Activated naive CD4-positive, alpha-beta T cell treated with anti-CD3 and anti-CD28 coated beads, Interleukin-2, amount 10 ng/mL, durations not matched to agents 7 days and 5 days (primary cell): ENCODE data around the gene HSPG2.

Experiments used
- CTCF ChIA-PET: fragments of 350-600 bp; sonication (Branson Sonifier 250); formaldehyde crosslinking; loops from one replicate; lab custom pipeline; 2021; ENCODE audit warnings: antibody characterized with exemption; lab: Charles Lee
- DNase-seq: peaks from one replicate; pipeline ENCODE4 v3.0.0-alpha.2; 2020
- H3K27ac Mint-ChIP-seq: one replicate; pipeline ENCODE4 v1.8.0; 2021; ENCODE audit warnings: mild to moderate bottlenecking, moderate library complexity, mixed read lengths
- H3K27me3 Mint-ChIP-seq: one replicate; pipeline ENCODE4 v1.8.0; 2021; ENCODE audit warnings: mild to moderate bottlenecking, mixed read lengths
- H3K36me3 Mint-ChIP-seq: one replicate; pipeline ENCODE4 v1.8.0; 2021; ENCODE audit warnings: mixed read lengths
- H3K4me1 Mint-ChIP-seq: one replicate; pipeline ENCODE4 v1.8.0; 2021; ENCODE audit warnings: mixed read lengths
- H3K4me3 Mint-ChIP-seq: one replicate; pipeline ENCODE4 v1.8.0; 2021; ENCODE audit warnings: mild to moderate bottlenecking, moderate library complexity, mixed read lengths
- H3K9me3 Mint-ChIP-seq: one replicate; pipeline ENCODE4 v1.8.0; 2021; ENCODE audit warnings: mixed read lengths

HSPG2 gene

GRCh38 chr1:21884456-21885235, 52.5 kb downstream of the HSPG2 start:
- Mint-ChIP-seq H3K9me3 (no peaks in the 10 kb centered on the region), H3K27me3 (peaks cover 3% of the 10 kb centered on the region), H3K4me1 (no peaks in the 10 kb centered on the region), H3K27ac (no peak overlapping the region), H3K4me3 (no peak overlapping the region), H3K36me3 (no peaks in the 10 kb centered on the region)
- CTCF ChIA-PET = no interaction called here
- DNase-seq = no peak

GRCh38 chr1:21882721-21883415, 54.2 kb downstream of the HSPG2 start:
- Mint-ChIP-seq H3K36me3 (no peaks in the 10 kb centered on the region), H3K4me1 (no peaks in the 10 kb centered on the region), H3K27ac (no peak overlapping the region), H3K9me3 (no peaks in the 10 kb centered on the region), H3K27me3 (peaks cover 3% of the 10 kb centered on the region), H3K4me3 (no peak overlapping the region)
- DNase-seq = no peak
- CTCF ChIA-PET = interaction anchor here (0.6 to 1.1 kb wide), 2 partner anchors 81 to 164 kb away, joined by 3 read pairs; no protein-coding TSS in a partner anchor

GRCh38 chr1:21881250-21881649, 55.9 kb downstream of the HSPG2 start:
- no peak overlapping the region for H3K4me3 Mint-ChIP-seq

GRCh38 chr1:21880619-21880970, 56.5 kb downstream of the HSPG2 start:
- H3K9me3 Mint-ChIP-seq = no peaks in the 10 kb centered on the region

More at GRCh38 chr1:21881250-21881649, 55.9 kb downstream of the HSPG2 start:
- Mint-ChIP-seq H3K36me3 (no peaks in the 10 kb centered on the region), H3K9me3 (no peaks in the 10 kb centered on the region), H3K4me1 (no peaks in the 10 kb centered on the region), H3K27ac (no peak overlapping the region), H3K27me3 (peaks cover 3% of the 10 kb centered on the region)
- CTCF ChIA-PET = interaction anchor here (0.8 to 2.3 kb wide), 2 partner anchors 17 to 23 kb away, joined by 3 to 7 read pairs; no protein-coding TSS in a partner anchor
- DNase-seq = no peak

GRCh38 chr1:21879928-21880618, 57.0 kb downstream of the HSPG2 start:
- Mint-ChIP-seq H3K4me3 (no peak overlapping the region), H3K27ac (no peak overlapping the region), H3K9me3 (no peaks in the 10 kb centered on the region), H3K36me3 (no peaks in the 10 kb centered on the region), H3K4me1 (no peaks in the 10 kb centered on the region), H3K27me3 (peaks cover 3% of the 10 kb centered on the region)
- CTCF ChIA-PET = interaction anchor here (2.3 kb wide), 1 partner anchor 18 kb away, joined by 7 read pairs; no protein-coding TSS in a partner anchor
- no peak for DNase-seq

More at GRCh38 chr1:21880619-21880970, 56.5 kb downstream of the HSPG2 start:
- Mint-ChIP-seq H3K36me3 (no peaks in the 10 kb centered on the region), H3K4me1 (no peaks in the 10 kb centered on the region), H3K27ac (no peak overlapping the region), H3K27me3 (peaks cover 3% of the 10 kb centered on the region), H3K4me3 (no peak overlapping the region)
- DNase-seq = no peak
- CTCF ChIA-PET = interaction anchor here (2.3 kb wide), 1 partner anchor 18 kb away, joined by 7 read pairs; no protein-coding TSS in a partner anchor

GRCh38 chr1:21878840-21879478, 58.2 kb downstream of the HSPG2 start:
- H3K36me3 Mint-ChIP-seq = no peaks in the 10 kb centered on the region
- H3K9me3 Mint-ChIP-seq = no peaks in the 10 kb centered on the region
- no peak for DNase-seq
- H3K4me1 Mint-ChIP-seq = no peaks in the 10 kb centered on the region
- H3K27ac Mint-ChIP-seq = no peak overlapping the region
- H3K27me3 Mint-ChIP-seq = peaks cover 3% of the 10 kb centered on the region
- H3K4me3 Mint-ChIP-seq = no peak overlapping the region
- CTCF ChIA-PET = no interaction called here

GRCh38 chr1:21878009-21878773, 58.9 kb downstream of the HSPG2 start:
- no peak overlapping the region for H3K4me3 Mint-ChIP-seq
- CTCF ChIA-PET = no interaction called here
- DNase-seq = no peak
- H3K36me3 Mint-ChIP-seq = no peaks in the 10 kb centered on the region
- no peak overlapping the region for H3K27ac Mint-ChIP-seq
- no peaks in the 10 kb centered on the region for H3K9me3 Mint-ChIP-seq
- H3K4me1 Mint-ChIP-seq = no peaks in the 10 kb centered on the region
- H3K27me3 Mint-ChIP-seq = peaks cover 3% of the 10 kb centered on the region

GRCh38 chr1:21876267-21876666, 60.8 kb downstream of the HSPG2 start:
- Mint-ChIP-seq H3K9me3 (no peaks in the 10 kb centered on the region), H3K27me3 (peaks cover 4% of the 10 kb centered on the region), H3K27ac (no peak overlapping the region), H3K4me1 (no peaks in the 10 kb centered on the region), H3K36me3 (no peaks in the 10 kb centered on the region), H3K4me3 (no peak overlapping the region)
- DNase-seq = no peak
- CTCF ChIA-PET = no interaction called here

- no peak for DNase-seq
- H3K4me3 Mint-ChIP-seq = no peak overlapping the region
- H3K27me3 Mint-ChIP-seq = peaks cover 3% of the 10 kb centered on the region
- no peak overlapping the region for H3K27ac Mint-ChIP-seq
- CTCF ChIA-PET = no interaction called here
- H3K4me1 Mint-ChIP-seq = no peaks in the 10 kb centered on the region
- H3K36me3 Mint-ChIP-seq = no peaks in the 10 kb centered on the region
- no peaks in the 10 kb centered on the region for H3K9me3 Mint-ChIP-seq
Measured at GRCh38 chr1:21875621-21876063, 61.5 kb downstream of the HSPG2 start.

GRCh38 chr1:21874778-21875547, 62.1 kb downstream of the HSPG2 start:
- DNase-seq = no peak
- H3K9me3 Mint-ChIP-seq = no peaks in the 10 kb centered on the region
- no peak overlapping the region for H3K27ac Mint-ChIP-seq
- CTCF ChIA-PET = no interaction called here
- peaks cover 6% of the 10 kb centered on the region for H3K27me3 Mint-ChIP-seq
- no peaks in the 10 kb centered on the region for H3K4me1 Mint-ChIP-seq
- H3K4me3 Mint-ChIP-seq = no peak overlapping the region
- H3K36me3 Mint-ChIP-seq = no peaks in the 10 kb centered on the region

GRCh38 chr1:21874328-21874727, 62.8 kb downstream of the HSPG2 start:
- H3K27ac Mint-ChIP-seq = no peak overlapping the region
- H3K9me3 Mint-ChIP-seq = no peaks in the 10 kb centered on the region
- no peaks in the 10 kb centered on the region for H3K36me3 Mint-ChIP-seq
- CTCF ChIA-PET = interaction anchor here (0.6 kb wide), 1 partner anchor 57 kb away, joined by 3 read pairs; no protein-coding TSS in a partner anchor
- peaks cover 6% of the 10 kb centered on the region for H3K27me3 Mint-ChIP-seq
- H3K4me3 Mint-ChIP-seq = no peak overlapping the region
- no peak for DNase-seq
- H3K4me1 Mint-ChIP-seq = no peaks in the 10 kb centered on the region

GRCh38 chr1:21873761-21874160, 63.3 kb downstream of the HSPG2 start:
- H3K27me3 Mint-ChIP-seq = peaks cover 6% of the 10 kb centered on the region
- H3K27ac Mint-ChIP-seq = no peak overlapping the region
- DNase-seq = no peak

GRCh38 chr1:21873174-21873573, 63.9 kb downstream of the HSPG2 start:
- DNase-seq = no peak
- no peak overlapping the region for H3K27ac Mint-ChIP-seq
- H3K36me3 Mint-ChIP-seq = no peaks in the 10 kb centered on the region
- H3K4me1 Mint-ChIP-seq = no peaks in the 10 kb centered on the region
- no peaks in the 10 kb centered on the region for H3K9me3 Mint-ChIP-seq
- peaks cover 6% of the 10 kb centered on the region for H3K27me3 Mint-ChIP-seq
- H3K4me3 Mint-ChIP-seq = no peak overlapping the region
- CTCF ChIA-PET = no interaction called here

More at GRCh38 chr1:21873761-21874160, 63.3 kb downstream of the HSPG2 start:
- CTCF ChIA-PET = interaction anchor here (0.6 kb wide), 1 partner anchor 57 kb away, joined by 3 read pairs; no protein-coding TSS in a partner anchor
- no peaks in the 10 kb centered on the region for H3K9me3 Mint-ChIP-seq
- no peaks in the 10 kb centered on the region for H3K4me1 Mint-ChIP-seq
- H3K4me3 Mint-ChIP-seq = no peak overlapping the region
- no peaks in the 10 kb centered on the region for H3K36me3 Mint-ChIP-seq
